ENCODE measurements around the gene CSTF1. TPM values are rescaled to one million over a fixed set of nuclear protein-coding genes. Genes with fewer than 3 reads are reported as not detected.

The CSTF1 gene
- total RNA-seq, 1 donor from 2014 or later: 36.8 TPM

DNA sequence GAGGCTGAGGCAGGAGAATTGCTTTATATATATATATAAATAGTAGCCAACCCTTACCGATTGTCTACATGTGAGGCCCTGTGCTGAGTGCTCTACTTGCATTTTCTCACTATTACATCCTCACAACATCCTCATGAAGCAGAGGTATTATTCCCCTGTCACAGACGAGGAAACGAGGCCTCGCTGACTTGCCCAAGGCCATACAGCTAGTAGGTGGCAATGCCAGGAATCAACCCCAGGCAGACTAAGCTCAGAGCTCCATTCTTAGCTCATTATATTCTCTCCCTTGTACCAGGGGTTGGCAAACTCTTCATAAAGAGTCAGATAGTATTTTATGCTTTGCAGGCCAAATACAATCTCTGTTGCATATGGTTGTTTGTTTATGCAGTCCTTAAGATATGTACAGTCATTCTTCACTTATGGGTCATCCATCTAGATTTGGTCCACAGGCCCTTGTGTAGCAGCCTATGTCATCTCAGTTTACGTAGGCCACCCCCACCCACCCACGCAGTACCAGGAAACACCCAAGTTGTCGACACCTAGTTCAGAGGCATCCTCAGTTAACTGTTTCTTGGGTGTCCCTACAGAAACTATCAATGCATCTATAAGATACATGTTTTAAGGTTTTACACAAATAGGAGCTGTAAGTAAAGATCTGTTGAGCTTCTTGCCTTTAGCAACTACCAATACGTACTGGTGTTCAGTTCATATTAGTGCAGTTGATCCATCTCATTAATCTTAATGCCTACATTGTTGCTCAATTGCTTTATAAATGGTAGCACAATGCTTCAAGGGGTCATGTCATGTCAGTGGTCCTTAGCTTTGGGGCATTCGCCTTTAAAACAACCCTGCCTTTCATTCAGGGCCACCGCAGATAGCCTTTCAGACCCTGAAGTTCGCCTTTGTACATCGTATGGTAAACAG is 22.7 kb downstream of the CSTF1 start:
- no peak overlapping the region for H3K27ac Mint-ChIP-seq
- peaks cover 13% of the 10 kb centered on the region for H3K36me3 Mint-ChIP-seq
- no peaks in the 10 kb centered on the region for H3K4me1 Mint-ChIP-seq
- no peak for TF ChIP-seq CTCF (IDR thresholded peaks at IDR 0.05; ENCODE audit: unreplicated experiment)
- H3K9me3 Mint-ChIP-seq: no peaks in the 10 kb centered on the region
- DNase-seq (ENCODE audit: low spot score in 2 of 2, unreplicated experiment in 2 of 2): no peak
- no peaks in the 10 kb centered on the region for H3K27me3 Mint-ChIP-seq (ENCODE audit: low read depth)
- H3K4me3 Mint-ChIP-seq: no peak overlapping the region

- H3K4me1 Mint-ChIP-seq: peaks cover under 1% of the 10 kb centered on the region
- no peak overlapping the region for H3K4me3 Mint-ChIP-seq
- H3K27me3 Mint-ChIP-seq (ENCODE audit: low read depth): no peaks in the 10 kb centered on the region
- DNase-seq (ENCODE audit: low spot score in 2 of 2, unreplicated experiment in 2 of 2): no peak
- peaks cover 9% of the 10 kb centered on the region for H3K36me3 Mint-ChIP-seq
- no peak for TF ChIP-seq CTCF (IDR thresholded peaks at IDR 0.05; ENCODE audit: unreplicated experiment)
- H3K9me3 Mint-ChIP-seq: no peaks in the 10 kb centered on the region
- H3K27ac Mint-ChIP-seq: no peak overlapping the region
These were observed 25.0 kb downstream of the CSTF1 start for GRCh38 chr20:56417402-56417801.

DNA sequence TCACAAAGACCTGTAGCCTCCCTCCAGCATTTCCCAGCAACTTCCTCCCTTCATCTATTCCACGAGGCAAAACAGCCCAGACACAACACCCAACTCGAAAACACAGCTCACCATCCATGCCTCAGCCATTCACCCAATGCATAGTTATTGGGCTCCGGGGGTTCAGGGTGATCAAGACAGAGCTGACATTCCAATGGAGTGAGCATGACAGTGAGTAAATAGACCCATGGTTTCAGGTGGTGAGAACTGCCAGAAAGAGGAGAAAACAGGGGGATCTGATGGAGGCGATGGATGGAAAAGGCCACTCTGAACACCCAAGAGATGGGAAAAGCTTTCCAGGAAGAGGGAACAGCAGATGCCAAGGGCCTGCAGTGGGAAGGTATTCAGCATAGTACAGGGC is 25.5 kb downstream of the CSTF1 start:
- Mint-ChIP-seq H3K9me3 (no peaks in the 10 kb centered on the region), H3K4me1 (peaks cover 6% of the 10 kb centered on the region), H3K36me3 (peaks cover 6% of the 10 kb centered on the region), H3K27ac (no peak overlapping the region), H3K4me3 (no peak overlapping the region), H3K27me3 (ENCODE audit: low read depth) (no peaks in the 10 kb centered on the region)
- no peak for TF ChIP-seq CTCF (IDR thresholded peaks at IDR 0.05; ENCODE audit: unreplicated experiment)
- DNase-seq (ENCODE audit: low spot score in 2 of 2, unreplicated experiment in 2 of 2): no peak

DNA sequence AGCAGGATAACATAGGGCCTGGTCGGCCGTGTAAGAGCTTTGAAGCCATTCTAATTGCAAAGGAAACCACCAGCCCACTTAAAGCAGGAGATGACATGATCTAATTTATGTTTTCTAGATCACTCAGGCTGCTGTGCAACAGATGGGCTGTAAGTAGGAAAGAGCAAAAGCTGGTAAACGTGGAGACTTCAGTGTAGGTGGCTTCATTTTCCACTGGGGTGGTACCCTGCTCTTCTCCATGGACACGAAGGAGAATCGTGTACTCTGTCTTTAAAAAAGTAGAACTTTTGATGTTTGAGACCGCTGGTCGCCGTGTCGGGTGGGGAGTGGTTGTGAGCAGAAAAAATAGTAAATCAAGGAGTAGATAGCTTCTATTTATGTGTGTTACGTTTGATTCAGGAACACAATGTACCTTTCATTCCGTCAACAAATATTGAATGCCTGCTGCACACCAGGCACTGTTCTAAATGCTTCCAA is 26.0 kb downstream of the CSTF1 start:
- no peak for DNase-seq (ENCODE audit: low spot score in 2 of 2, unreplicated experiment in 2 of 2)
- no peaks in the 10 kb centered on the region for H3K27me3 Mint-ChIP-seq (ENCODE audit: low read depth)
- H3K9me3 Mint-ChIP-seq: no peaks in the 10 kb centered on the region
- peaks cover 6% of the 10 kb centered on the region for H3K4me1 Mint-ChIP-seq
- H3K4me3 Mint-ChIP-seq: no peak overlapping the region
- TF ChIP-seq CTCF (IDR thresholded peaks at IDR 0.05; ENCODE audit: unreplicated experiment): no peak
- H3K36me3 Mint-ChIP-seq: peaks cover 5% of the 10 kb centered on the region
- no peak overlapping the region for H3K27ac Mint-ChIP-seq

GRCh38 chr20:56420028-56420427 is 27.6 kb downstream of the CSTF1 start:
- no peak overlapping the region for H3K27ac Mint-ChIP-seq
- no peak for DNase-seq (ENCODE audit: low spot score in 2 of 2, unreplicated experiment in 2 of 2)
- peaks cover 6% of the 10 kb centered on the region for H3K4me1 Mint-ChIP-seq
- no peak for TF ChIP-seq CTCF (IDR thresholded peaks at IDR 0.05; ENCODE audit: unreplicated experiment)
- no peaks in the 10 kb centered on the region for H3K27me3 Mint-ChIP-seq (ENCODE audit: low read depth)
- peaks cover 2% of the 10 kb centered on the region for H3K36me3 Mint-ChIP-seq
- no peaks in the 10 kb centered on the region for H3K9me3 Mint-ChIP-seq
- no peak overlapping the region for H3K4me3 Mint-ChIP-seq

Data from mesothelial cell of epicardium (in vitro differentiated cells).